Glomerular endothelial cell (primary cell): ENCODE results near the gene APOM. TPM values are rescaled to one million over a fixed set of nuclear protein-coding genes. Genes with fewer than 3 reads are reported as not detected.

ENCODE experiments used
- DNase-seq: peaks from one replicate; pipeline ENCODE4 v3.0.0-alpha.2; 2011; ENCODE audit warnings: low read depth, low spot score; ENCODE audit errors: extremely low read depth
- total RNA-seq: library from RNA; depleted of rRNA; stranded (reverse); fragments of >200 nt; gene quantifications from 2 replicates; pipeline ENCODE4 v1.2.3, GENCODE V29; 2015

The APOM gene
- total RNA-seq, 1 donor from 2014 or later, result not detected

DNA sequence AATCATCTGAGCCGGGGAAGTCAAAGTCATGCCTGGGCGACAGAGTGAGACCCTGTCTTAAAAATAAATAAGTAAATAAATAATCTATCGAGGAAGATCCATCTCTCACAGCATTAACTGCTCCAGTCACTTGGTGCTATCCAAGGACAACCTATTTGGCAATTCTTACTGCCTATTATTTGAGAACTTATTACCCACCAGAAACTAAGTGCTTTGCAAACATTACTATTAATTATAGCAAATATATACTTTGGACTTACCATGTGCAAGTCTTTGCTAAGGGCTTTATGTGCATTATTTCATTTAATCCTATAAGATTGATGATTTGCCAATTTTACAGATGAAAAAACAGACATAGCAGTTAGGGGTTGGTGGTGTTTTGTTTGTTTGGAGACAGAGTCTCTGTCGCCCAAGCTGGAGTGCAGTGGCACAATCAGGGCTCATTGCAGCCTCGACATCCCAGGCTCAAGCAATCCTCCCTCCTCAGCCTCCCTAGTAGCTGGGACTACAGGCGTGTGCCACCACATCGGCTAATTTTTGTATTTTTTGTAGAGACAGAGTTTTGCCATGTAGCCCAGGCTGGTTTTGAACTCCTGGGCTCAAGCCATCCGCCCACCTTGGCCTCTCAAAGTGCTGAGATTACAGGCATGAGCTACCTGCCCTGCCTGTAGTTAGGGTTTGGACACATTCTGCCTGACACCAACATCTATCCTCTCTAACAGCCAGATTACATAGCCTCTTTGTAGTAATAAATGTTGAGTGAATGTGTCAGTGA is 933 bp upstream of the APOM start:
- no peak for DNase-seq

DNA sequence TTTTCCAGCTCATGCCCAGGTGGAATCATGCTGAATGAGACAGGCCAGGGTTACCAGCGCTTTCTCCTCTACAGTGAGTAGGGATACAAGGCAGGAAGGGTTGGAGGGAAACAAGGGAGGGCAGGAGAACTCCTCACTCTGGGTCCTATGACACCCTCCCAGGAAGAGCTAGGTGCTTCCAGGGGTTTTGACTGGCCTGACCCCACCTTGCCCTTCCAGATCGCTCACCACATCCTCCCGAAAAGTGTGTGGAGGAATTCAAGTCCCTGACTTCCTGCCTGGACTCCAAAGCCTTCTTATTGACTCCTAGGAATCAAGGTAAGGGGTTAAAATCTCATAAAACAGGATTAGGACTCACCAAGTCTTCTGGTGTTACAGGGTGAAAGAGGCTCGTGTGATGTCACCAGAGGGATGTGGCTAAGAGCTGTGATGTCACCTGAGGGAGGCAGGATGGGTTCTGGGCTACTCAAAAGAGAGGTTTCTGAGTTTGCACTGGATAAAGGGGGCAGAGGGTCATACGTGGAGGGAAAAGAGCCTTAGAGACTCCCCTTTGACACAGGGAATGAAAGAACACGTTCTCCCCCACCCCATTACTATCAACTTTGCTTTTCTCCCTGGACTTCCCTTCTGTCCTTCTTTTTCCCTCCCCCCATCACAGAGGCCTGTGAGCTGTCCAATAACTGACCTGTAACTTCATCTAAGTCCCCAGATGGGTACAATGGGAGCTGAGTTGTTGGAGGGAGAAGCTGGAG is 1.9 kb downstream of the APOM start:
- DNase-seq, result no peak

DNA sequence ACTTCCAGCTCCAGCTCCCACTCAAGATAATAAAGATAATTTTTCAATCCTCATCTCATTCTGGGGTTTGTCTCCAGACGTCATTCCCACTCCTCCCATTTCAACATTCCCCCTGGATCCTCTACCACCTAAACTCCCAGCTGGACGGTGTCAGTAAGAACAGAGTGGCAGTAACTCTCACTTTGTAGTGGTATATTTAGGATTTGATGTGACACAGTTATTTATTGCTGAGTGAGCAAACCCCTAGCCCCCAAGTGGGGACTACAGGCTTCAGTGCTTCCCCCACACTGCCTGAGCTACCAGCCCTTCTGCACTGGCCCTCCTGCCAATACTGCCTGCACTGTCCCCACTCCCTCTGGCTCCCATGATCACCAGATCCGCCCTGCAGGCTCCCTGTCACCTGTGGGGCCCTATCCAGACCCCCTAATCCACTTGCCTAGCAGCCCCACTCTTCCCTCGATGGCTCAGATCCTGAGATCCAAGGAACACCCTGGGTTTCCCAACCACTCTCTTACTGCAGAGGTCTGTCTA is 2.5 kb downstream of the APOM start:
- DNase-seq, result no peak

DNA sequence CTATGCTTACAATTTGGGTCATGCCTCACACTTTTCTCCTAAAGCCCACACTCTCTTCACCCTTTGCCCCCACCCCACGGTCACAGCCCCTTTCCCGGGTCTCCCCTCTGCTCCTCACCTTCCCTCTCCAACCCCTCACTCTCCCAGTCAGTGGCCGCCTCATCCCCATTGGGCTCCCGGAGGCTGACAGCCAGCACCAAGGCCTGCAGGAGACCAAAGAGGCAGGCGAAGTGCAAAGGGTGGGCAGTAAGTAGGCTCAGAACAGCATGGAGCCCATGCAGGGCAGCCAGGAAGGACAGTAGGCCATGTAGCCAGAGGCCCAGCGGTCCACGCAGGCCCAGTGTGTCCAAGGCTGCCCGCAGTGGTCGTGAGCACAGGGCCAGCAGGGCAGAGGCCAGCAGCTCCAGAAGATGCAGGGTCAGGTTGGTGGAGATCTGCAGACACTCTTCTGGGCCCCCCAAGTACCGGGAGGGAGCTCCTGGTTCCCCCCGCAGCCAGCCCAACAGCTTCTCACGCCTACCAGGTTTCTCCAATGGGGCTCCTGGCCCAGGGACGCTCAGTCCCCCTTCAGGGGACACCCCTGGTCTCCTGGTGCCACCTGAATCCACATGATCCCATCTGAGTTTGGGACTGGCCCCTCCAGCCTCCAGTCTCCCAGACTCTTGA is 3.4 kb downstream of the APOM start:
- DNase-seq, result no peak

DNA sequence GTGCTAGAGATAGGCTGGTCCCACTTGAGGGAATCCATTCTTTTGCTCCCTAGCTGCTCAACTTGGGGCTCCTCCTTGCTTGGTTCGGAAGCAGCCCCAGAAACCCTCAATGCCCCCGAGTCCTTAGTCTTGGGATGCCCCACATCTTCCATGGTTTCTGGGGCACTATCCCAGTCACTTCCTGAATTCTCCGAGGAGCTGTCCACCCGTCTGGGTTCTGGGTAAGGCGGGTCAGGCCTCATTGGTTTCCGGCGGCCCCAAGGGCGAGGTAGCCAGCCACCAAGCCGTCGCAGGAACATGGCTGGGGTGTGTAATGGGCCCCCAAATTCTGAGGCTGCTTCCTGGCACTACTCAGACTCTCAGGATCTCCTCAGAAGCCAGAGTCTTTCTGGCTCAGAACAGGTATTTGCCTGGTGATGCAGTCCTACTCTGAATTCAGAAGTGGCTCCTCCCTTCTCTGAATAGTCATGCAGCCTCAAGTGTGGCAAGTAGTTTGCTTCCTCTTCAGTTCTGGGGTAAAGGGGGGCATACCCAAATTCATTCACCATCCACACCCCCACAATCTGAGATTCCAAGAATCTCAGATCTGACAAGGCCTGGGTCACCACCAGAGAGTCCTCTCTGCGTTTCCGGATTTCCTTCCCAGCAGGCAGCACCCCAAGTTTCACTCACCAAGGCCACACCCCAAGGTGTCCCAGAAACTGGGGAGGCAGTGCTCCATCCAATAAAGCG is 4.1 kb downstream of the APOM start:
- DNase-seq, result no peak

DNA sequence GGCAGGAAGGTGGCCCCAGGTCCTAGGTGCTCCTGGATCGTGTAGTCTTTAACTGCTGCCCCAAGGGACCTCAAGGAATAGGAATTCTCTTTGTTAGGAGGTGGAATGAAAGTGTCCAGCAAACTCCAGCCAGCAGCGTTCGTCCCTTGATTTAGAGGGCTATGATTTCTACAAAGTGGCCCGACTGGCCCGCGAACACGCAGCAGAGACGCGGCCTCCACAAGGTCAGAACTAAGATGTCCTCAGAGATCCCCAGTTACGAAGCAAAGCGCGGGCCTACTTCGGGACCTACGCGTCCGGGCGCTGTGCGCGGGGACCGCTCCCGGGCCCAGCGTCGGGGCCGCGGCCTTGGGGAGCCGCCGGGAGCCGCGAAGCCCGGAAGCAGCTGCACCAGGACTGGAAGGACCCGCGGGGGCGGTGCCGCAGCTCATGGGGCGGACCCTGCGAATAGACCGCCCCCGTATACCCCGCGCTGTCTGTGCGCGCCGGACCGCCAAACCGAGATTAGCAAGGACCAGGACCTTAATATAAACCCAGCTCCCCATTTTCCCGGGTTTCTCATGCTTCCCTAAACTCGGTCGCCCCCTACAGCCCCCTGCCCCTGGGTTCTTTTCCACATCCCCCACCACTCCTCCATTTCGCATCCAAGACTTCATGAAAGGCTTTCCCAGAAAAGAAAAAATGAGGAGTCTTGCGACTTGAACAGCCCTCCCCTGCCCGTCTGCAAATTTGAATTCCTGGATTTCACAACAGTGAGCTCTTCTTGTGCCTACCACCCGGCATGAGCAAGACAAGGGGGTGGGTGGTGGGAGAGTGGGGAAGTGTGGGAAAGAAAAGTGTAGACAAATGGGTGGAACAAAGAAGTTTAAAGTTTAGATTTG is 4.9 kb downstream of the APOM start, which contains the start of gene C6orf47:
Gene C6orf47, minus strand, starts transcription at position 398 of the 881 bp plus-strand sequence. CDS start 831 bp downstream, outside the sequence.
- DNase-seq, result no peak

DNA sequence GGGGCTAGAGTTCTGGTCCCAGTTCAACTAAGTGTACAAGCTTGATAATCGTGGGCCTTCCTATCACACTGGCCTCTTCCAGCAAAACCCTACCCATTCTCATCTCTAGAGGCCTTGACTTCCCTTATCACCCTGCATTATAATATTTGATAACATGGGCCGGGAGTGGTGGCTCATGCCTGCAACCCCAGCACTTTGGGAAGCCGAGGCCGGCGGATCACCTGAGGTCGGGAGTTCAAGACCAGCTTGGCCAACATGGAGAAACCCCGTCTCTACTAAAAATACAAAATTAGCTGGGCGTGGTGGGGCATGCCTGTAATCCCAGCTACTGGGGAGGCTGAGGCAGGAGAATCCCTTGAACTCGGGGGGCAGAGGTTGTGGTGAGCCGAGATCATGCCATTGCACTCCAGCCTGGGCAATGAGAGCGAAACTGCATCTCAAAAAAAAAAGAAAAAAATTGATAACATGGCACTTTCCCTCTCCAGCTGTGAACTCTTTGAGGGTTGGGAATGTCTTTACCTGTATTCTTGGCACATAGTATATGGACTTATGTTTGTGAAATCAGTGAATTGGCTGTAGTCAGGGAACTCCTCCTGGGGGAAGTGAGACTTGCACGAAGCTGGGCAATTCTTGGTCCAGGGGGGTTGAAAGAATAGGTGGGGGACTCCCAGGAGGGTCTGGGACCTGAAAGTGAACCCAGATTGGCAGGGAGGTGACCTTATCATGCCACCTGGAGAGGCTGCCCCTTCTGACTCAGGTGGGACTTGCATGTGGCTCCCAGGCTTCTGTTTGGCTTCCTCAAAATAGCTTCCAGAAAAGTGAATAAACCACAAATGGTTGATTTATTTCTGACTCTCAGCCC is 5.8 kb downstream of the APOM start:
- DNase-seq, result no peak

DNA sequence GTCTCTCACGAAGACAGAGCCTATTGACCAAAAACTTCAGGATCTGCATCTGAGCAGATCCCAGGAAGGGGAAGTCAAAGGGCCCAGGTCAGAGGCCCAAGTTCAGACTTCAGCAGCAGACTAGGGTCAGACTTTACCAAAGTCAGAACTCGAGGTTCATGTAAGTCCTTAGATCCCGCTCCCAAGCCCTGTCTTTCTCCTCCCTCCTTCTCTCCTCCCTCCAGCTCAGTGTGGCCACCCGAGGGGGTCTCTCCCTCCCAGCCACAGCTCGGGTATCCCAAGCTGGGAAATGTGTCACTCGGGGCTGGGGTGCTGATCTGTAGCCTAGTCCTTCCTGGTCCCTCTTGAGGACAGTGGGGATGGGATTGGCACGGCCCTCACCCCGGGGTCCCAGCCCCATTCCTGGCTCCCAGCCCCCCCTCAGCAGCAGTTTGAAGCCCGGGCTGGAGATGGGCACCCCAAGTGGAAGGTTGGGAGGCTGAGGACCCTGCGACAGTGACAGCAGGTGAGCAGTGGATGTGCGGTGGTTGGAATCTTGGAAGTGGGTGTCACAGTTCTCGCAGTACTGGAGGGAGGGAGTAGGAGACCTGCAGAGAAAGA is 6.5 kb downstream of the APOM start:
- no peak for DNase-seq

DNA sequence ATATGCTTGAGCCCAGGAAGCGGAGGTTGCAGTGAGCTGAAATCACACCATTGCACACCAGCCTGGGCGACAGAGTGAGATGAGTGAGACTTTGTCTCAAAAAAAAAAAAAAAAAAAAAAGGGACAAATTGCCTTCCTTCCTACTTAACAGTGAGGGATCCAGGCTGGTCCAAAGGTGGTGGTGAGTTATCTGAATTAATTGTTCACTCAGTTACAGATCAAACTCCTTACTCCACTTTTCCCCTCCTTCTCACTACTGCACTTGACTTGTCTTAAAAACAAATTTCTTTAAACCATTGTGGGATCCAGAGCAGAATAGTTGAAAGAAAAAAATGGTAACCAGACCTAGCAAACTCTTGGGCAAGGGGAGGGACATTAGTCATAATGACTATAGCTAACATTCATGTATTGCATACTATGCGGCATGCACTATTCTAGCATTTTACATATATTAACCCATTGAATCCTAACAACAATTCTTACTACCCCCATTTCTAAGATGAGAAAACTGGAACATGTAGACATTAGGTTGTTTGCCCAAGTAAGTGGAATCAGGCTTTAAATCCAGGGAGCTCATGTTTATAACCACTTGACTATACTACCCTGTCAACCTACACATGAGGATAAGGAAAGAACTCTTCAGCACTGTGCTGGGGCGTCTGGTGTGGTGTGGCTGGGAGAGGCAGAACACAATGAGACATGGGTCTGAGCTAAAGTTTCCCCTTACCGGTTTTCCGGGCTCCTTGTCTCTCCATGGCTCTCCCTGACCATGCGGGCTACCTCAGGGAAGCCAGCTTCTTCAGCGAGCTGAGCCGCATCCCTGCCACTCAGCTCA is 7.6 kb downstream of the APOM start:
- no peak for DNase-seq

DNA sequence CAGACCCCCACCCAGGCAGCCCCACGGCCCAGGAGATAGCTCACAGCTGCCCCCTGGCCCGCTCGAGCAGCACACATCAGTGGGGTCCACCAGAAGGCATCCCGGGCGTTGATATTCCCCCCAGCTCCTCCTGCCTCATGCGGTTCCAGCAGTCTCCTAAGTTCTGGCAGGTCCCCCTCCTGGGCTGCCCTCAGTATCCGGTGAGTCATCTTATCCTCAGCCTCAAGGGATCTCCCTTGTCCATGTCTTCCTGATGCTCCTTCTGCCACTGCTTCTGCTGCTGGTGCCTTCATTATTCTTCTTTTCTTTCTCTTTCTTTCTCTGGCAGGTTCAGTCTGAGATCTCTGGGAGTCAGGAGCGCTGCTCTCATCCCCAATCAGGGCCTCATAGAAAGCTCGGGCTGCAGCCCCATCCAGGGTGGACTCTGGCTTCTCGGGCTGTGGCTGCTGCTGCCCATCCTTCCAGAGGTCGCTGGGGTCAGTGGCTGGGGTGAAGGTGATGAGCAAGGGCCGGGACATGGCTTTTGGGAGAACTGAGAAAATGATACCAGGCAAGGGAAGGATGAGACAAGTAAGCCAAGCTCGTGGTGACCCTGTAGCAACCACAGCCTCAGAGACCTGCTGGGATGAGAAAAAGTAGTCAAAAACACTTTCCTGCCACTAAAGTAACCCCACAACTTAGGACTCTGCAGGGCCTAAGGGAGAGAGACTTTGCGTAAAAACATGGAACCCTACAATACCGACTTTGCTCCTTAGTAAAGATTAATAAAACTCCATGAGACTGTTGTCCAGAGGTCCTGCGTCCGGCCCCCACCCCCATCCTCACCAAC is 8.5 kb downstream of the APOM start:
- DNase-seq, result no peak

DNA sequence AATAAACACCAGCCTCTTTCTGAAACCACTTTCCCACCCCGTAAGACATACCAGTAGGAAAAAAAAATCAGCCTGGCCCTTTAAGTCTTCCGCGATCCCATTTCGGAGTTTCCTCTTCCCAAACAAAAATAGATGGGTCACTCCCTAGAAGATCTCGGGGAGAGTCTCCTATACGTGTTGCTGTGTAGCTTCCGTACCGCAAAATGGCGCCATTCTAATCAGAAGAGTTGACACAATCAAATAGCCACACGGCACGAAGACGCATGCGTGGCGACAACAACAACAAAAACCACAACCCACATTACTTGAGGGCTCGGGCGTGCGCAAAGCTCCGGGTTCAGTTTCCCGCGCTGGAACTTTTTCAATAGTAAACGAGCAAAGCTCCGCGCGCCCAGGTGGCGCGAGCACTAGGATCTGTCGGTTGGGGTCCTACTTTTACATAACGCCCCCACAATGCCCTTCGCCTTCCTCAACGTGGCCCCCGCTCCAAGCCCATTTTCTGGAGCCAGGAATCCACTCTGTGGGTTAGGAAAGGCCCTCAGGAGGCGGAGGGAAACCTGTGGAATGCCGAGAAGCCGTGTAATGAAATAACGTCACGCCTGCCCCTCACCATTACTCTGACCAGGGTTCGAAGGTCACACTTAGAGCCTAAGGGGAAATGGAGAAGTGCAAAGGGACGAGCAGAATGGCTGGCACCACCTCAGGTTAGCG is 9.3 kb downstream of the APOM start, which contains the start of gene GPANK1:
Gene GPANK1, minus strand, starts transcription at position 208 of the 711 bp plus-strand sequence. CDS start 519 bp downstream, outside the sequence.
- DNase-seq, result peak; percentile 80

DNA sequence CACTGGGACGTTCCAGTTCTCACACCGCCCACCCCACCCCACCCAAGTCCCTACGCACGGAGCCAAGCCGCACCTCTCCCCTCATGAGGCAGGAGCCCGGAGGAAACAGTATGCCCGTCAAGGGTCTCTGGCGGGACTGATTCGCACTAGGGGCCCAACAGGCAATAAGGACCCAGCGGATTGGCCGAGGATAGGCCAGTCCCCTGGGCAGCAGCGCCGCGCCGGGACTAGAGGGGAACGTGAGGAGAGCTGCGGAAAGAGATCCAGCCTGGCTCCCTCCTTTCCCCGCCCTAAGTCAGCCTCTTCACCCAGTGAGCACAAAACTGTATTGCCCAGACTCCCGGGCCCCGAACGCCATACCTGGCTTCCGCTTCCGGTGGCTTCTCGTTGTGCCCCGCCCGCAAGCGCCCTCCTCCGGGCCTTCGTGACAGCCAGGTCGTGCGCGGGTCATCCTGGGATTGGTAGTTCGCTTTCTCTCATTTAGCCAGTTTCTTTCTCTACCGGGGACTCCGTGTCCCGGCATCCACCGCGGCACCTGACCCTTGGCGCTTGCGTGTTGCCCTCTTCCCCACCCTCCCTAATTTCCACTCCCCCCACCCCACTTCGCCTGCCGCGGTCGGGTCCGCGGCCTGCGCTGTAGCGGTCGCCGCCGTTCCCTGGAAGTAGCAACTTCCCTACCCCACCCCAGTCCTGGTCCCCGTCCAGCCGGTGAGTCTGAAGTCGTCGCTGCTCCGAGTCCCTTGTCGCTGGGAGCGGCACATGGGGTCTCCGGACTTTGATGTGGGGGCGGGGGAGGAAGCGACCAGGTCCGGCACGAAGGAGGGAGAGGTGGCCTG is 10.0 kb downstream of the APOM start, which contains the start of gene CSNK2B:
Gene CSNK2B, plus strand, starts transcription at position 580 of the 836 bp plus-strand sequence. CDS start 752 bp downstream, outside the sequence.
- peak; percentile 75 for DNase-seq

DNA sequence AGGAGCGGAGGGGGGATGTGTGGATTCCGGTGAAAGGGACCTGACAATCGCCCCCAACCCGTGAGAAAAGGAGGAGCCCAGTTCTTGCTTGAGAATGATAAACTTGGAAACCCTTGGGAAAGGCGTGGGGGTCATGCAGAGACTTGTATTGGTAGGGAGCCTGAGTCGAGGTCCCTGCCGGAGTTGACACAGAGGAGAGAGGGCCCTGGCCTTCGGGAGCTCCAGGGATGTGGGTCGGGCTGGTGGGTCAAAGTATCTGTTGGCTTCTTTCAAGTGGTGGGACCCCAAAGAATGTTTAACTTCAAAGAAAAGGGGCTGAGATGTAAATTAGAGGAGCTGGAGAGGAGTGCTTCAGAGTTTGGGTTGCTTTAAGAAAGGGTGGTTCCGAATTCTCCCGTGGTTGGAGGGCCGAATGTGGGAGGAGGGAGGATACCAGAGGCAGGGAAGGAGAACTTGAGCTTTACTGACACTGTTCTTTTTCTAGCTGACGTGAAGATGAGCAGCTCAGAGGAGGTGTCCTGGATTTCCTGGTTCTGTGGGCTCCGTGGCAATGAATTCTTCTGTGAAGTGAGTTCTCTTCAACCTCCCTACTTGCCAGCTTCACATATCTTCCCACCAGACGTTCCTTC is 10.8 kb downstream of the APOM start:
- DNase-seq, result no peak

DNA sequence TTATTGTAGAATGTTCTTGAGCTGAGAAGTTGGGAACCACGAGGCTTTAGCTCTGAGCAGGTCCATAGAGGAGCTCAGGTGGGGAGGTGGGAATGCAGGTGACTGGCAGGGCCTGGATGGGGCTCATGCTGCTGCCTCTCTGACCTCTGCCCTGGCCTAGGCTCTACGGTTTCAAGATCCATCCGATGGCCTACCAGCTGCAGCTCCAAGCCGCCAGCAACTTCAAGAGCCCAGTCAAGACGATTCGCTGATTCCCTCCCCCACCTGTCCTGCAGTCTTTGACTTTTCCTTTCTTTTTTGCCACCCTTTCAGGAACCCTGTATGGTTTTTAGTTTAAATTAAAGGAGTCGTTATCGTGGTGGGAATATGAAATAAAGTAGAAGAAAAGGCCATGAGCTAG is 14.0 kb downstream of the APOM start, which contains the start of gene LY6G5B:
Gene LY6G5B, plus strand, starts transcription at position 301 of the 400 bp plus-strand sequence. CDS start 975 bp downstream, outside the sequence.
- DNase-seq, result no peak
